ENCODE measurements around the gene ELP4. TPM values are rescaled to one million over a fixed set of nuclear protein-coding genes. Genes with fewer than 3 reads are reported as not detected.

The ELP4 gene
- total and polyA plus RNA-seq, 2 donors (not counting 1 experiment from before 2014, with no cell fraction given), result 7.1 to 31.3 TPM

DNA sequence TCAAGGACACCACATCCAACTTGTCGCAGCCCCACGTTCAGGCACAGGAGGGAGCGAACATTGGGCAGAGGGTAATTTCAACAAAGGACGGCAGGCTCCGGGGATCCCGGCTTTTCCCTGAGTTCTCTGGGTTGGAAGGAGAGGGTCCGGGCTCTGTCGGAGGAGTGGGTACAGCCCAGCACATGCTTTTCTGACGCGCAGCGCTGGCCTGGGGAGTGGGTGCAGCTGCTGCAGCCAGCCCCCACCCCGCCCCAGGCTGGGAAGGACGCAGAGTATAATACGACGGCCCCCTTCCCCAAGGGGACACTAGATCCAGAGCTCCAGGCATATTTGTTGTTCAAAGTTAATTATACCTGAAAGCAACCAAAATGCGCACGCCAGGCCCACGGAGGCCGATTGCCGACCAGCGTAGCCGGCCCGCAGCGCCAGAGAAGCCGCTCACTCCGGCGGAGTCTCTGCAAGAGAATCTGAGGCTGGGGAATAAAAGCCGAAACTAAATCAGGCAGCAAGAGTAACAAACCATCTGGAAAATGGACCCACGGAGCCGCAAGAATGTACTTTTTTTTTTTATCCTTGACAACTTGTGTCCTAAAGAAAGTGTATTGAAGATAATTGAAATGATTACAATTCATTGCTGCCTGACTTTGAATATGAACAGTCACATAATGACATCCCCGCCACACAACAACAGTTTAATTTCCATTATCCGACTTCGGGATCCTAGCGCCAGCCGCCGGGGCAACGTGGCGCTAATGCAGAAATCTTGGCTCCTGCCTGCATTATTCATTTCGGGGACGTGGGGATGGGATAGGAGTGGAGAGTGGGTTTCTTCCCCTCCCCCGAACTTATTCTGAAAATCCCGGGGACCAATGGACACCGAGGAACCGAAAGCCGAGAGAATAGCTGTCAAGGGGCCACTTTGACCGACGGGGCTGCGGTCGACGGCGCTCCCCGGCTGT lies 315.6 kb downstream of the ELP4 start:
- no peak for ATAC-seq (ENCODE audit: low read depth)
- TF ChIP-seq, protein P1, sequence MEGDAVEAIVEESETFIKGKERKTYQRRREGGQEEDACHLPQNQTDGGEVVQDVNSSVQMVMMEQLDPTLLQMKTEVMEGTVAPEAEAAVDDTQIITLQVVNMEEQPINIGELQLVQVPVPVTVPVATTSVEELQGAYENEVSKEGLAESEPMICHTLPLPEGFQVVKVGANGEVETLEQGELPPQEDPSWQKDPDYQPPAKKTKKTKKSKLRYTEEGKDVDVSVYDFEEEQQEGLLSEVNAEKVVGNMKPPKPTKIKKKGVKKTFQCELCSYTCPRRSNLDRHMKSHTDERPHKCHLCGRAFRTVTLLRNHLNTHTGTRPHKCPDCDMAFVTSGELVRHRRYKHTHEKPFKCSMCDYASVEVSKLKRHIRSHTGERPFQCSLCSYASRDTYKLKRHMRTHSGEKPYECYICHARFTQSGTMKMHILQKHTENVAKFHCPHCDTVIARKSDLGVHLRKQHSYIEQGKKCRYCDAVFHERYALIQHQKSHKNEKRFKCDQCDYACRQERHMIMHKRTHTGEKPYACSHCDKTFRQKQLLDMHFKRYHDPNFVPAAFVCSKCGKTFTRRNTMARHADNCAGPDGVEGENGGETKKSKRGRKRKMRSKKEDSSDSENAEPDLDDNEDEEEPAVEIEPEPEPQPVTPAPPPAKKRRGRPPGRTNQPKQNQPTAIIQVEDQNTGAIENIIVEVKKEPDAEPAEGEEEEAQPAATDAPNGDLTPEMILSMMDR (IDR thresholded peaks at IDR 0.05), result no peak
- no peak for TF ChIP-seq EZH2 (IDR thresholded peaks at IDR 0.05; ENCODE audit: borderline replicate concordance, insufficient read depth, low read depth, low read length, poor library complexity, severe bottlenecking)
- H2AFZ ChIP-seq (ENCODE audit: insufficient read depth, low read depth, low read length, poor library complexity, severe bottlenecking), result no peak overlapping the region
- H3K36me3 ChIP-seq (replicated peaks in 1 of 2; ENCODE audit: control extremely low read depth in 1 of 2, control insufficient read depth in 1 of 2, extremely low read depth in 1 of 2, insufficient read depth in 2 of 2, low read length in 1 of 2), result no peaks in the 10 kb centered on the region
- Mint-ChIP-seq H3K9me3 (ENCODE audit: insufficient read depth) (no peaks in the 10 kb centered on the region), H3K27me3 (peaks cover 75% of the 10 kb centered on the region), H3K27ac (peak overlapping the region; percentile 46), H3K4me3 (no peak overlapping the region), H3K4me1 (peaks cover 10% of the 10 kb centered on the region)
- no peaks in the 10 kb centered on the region for H3K79me2 ChIP-seq (ENCODE audit: control insufficient read depth, insufficient read depth, low read length)
- peaks cover 0 to 15% of the 10 kb centered on the region in 2 donors for H3K4me1 ChIP-seq (ENCODE audit: control insufficient read depth in 2 of 2, insufficient read depth in 2 of 2, low read length in 2 of 2)
- H3K4me2 ChIP-seq (replicated peaks; ENCODE audit: low read depth, low read length, poor library complexity, severe bottlenecking), result no peak overlapping the region
- ChIA-PET POLR2A (no interaction called here), CTCF (no interaction called here)
- H3K4me3 ChIP-seq (ENCODE audit: control extremely low read depth in 1 of 5, extremely low read depth in 1 of 5, insufficient read depth in 1 of 5, low read depth in 2 of 5, low read length in 4 of 5), result no peak overlapping the region
- H3K27me3 ChIP-seq (replicated peaks in 1 of 4; ENCODE audit: control extremely low read depth in 1 of 4, control insufficient read depth in 3 of 4, insufficient read depth in 4 of 4, low read length in 3 of 4), result peaks cover 0 to 88% (median 80%) of the 10 kb centered on the region in 4 experiments
- no peak overlapping the region for H3K27ac ChIP-seq (ENCODE audit: low read length in 2 of 2)
- H4K20me1 ChIP-seq (ENCODE audit: control insufficient read depth, insufficient read depth, low read length, poor library complexity, severe bottlenecking), result no peaks in the 10 kb centered on the region
- intact Hi-C loops (cut with micrococcal nuclease), result no loop called here
- 20% methylated on average over 37 of the region's 52 CpGs for WGBS (ENCODE audit: insufficient coverage)
- peaks cover 0 to 51% (median 2%) of the 10 kb centered on the region in 3 donors for H3K9me3 ChIP-seq (ENCODE audit: control extremely low read depth in 1 of 3, control insufficient read depth in 2 of 3, insufficient read depth in 1 of 3, low read length in 2 of 3)
- no peak overlapping the region for H3K9ac ChIP-seq (ENCODE audit: low read length)
- DNase-seq, result peak; percentile 22

Data from B cell (primary cell).